HG02885 (cell line): ENCODE data around the gene SLCO4A1.

Source experiments
- ATAC-seq: cut with Tn5 transposase; IDR thresholded peaks from one replicate; pipeline ENCODE4 v1.9.1; 2021; ENCODE audit warnings: mild to moderate bottlenecking; ENCODE audit not compliant: unreplicated experiment, poor library complexity

SLCO4A1 gene

GRCh38 chr20:62636446-62636845 is 5.9 kb upstream of the SLCO4A1 start:
- ATAC-seq = no peak

DNA sequence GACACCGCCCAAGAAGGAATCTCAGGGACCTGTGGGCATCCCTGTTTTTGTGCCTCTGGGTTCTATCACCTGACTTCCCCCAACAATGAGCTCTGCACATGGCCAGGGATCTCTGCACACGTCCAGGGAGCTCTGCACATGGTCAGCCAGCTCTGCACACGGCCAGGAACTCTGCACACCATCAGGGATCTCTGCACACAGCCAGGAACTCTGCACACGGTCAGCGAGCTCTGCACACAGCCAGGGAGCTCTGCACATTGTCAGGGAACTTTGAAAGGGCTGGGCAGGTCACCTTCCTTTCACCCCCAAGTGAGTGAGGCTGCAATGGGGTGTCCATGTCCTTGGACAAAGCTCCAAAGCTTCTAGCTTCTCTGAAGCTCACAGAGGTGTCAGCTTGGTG is 5.2 kb upstream of the SLCO4A1 start:
- ATAC-seq = no peak

DNA sequence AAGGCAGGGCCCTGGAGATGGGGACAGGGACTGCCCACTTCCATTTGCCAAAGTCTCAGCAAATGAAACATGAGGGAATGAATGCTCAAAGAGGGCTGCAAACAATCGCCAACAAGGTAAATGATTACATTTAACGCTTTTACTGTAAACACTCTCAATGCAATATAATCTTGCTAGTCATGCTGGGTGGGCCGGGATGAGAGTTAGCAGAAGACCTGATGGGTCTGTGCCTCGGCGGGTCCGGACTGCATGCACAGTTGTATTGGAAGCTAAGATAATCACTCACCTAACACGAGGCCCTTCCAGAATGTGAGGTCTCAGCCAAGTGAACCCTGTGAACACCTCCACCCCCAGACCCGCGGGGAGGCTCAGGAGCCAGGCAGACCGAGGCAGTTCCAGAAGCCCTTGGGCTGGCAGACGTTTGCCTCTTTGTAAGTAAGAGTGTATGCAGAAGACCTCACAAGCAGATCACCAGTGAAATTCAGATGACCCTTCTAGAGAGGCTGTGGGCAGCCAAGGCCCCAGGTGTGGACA is 4.7 kb upstream of the SLCO4A1 start:
- ATAC-seq = no peak

- ATAC-seq = no peak
Measured at GRCh38 chr20:62638055-62638570, 4.2 kb upstream of the SLCO4A1 start.

DNA sequence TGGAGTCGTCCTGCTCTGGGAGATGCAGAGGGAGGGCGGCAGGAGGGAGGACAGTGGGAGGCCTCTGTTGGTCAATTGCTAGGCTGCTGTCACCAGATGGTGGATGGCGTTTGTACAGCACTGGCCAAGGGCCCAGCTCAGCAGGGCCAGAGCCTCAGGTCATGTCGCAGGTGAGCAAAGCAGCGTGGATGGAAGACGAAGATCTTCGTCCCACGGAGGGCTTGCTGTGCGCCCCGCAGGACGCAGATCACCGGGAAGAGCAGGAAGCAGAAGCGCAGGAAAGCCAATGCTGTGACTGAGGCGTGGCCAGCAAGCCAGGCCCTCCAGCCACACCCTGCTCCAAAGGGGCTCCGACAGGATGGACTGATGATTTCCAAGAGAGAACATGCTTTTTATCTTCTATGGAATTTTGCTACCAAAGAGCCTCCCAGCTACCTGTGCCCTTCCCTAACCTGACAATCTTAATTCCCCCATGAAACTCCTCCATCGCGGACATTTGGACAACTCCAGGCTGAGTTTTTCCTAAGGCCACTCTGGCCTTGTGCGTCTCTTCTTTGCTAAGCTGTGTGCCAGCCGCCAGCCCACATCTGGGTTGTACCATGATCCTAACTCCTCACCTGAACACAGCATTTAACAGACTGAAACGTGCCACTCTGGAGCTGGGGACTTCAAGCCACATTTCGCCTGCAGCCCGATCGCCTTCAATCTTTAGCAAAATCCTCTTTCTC is 3.5 kb upstream of the SLCO4A1 start:
- ATAC-seq = no peak

- ATAC-seq = no peak
Measured at GRCh38 chr20:62639765-62640164, 2.5 kb upstream of the SLCO4A1 start.

- no peak for ATAC-seq
Measured at GRCh38 chr20:62640870-62641269, 1.4 kb upstream of the SLCO4A1 start.

GRCh38 chr20:62641321-62642050 is 817 bp upstream of the SLCO4A1 start:
- ATAC-seq = no peak

DNA sequence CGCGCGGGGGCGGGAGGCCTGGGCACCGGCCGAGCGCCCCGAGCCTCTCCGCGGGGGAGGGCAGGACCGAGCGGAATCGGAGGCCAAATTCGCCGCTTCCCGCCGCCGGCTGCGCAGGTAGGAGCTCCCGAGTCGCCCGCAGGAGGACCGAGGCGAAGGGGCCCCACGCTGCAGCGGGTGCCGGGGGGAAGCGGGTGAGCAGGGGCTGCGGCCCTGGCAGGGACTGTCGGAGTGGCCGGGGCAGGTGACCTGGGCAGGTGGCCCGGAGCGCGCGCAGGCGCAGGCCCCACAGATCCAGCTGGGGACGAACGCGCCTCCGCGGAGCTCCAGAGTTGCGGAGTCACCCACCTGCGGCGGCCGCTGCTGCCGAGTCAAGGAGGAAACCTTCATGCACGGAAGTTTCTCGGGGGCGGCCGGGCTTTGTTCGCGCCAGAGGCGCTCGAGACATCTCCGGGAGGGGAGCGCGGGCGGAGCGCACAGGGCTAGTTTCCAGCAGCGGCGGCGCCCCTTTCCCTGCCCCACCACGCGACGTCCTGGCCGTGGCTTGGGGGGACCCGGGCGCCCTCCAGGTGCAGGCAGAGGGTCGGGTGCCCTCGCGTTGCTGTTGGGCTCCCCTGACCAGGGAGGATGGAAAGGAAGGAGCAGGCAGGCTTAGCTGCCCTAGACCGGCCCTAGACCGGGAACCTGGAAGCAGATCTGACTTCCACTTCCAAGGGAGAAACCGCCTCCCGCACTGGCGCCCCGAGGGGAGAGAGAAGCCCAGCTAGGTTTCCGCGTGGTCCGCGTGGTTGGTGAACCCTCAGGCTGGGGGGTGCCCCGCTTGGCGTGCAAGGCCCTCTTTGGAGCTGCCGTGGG is 590 bp downstream of the SLCO4A1 start:
- ATAC-seq = peak; percentile 21

DNA sequence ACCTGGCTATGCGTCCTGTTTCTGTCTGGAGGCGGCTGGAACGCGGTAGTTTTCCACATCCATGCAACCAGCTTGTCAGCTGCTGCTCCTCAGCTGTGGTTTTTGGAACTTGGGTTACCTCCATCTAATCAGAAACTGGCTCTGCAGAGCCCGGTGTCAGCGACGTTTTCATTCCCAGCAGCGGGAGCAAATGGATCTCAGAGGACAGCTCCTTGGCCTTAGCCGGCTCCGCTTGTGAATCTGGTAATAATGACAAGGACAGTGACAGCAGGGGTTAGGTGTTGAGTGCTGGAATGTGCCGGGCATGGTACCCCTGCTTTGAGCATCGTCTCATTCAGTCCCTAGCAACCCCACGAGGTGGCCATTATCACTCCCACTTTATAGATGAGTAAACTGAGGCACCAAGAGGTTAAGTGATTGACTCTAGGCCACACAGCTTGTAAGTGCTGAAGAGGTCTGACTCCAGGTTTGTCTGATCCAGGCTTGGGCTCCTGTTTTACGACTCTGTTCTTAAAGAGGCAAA is 1.3 kb downstream of the SLCO4A1 start:
- no peak for ATAC-seq

DNA sequence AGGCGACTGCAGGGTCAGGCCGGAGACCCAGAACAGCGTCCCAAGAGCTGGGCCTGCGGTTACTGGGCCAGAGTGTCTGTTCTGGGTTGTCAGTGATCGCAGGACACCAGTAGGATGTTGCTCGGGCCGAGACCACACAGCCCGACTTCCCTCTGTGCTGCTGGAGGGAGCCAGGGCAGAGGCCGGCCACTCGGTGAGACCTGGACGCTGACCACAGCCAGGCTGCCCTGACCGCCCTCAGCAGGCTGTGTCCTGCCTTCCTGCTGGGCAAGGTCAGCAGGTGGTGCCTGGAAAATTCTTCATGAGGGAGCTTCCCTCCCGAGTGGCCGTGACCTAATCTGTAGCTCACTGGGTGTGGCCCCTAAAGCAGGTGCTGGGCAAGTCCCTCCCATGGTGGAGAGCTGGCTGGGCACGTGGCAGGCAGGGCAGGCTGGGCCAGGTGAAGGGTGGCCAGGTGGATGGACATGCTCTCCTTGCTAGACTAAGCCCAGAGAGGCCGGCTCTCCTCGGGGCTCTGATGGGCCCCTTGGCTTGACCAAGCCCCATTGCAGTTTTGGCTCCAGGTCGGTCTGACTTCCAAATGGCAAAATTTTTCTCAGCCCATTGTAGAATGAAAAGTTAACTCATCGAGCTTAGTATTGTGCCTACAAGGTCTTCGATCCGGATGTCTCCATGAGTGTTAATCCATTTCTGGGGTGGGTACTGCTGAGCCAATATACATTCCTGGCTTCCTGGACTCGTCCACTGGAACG is 1.9 kb downstream of the SLCO4A1 start:
- no peak for ATAC-seq

DNA sequence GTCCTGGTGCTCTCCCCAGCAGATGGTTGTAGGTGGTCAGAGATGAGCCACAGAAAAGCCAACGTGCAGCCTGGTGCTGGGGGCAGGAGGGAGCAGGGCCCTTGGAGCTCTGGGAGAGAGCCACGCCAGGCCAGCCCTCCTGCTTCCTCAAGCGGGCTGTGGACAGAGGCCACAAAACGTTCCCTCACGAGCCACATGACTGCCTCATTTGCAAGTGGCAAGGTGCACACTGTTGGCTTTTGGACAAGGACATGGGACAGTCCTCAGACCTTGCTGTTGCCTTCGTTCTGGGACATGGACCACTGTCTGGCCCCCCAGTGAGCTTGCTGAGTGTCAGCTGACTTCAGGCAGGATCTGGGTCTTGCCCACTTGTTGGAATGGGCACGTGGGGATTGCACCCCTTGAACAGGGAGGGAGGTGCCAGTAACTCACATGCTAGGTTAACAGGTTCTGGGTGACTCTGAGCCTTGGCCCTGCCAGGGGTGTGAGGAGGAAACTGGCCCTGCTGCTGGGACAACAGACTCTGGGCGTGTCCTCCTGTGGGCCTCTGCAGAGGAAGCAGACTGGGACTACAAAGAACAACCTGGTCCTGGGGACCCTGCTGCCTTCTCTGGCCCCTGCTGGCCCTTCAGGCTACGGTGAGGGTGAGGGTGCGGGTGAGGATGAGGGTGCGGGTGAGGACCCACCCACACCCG is 2.6 kb downstream of the SLCO4A1 start:
- ATAC-seq = no peak

- no peak for ATAC-seq
Measured at GRCh38 chr20:62645613-62646012, 3.3 kb downstream of the SLCO4A1 start.

GRCh38 chr20:62646851-62647520 is 4.7 kb downstream of the SLCO4A1 start:
- ATAC-seq = no peak

GRCh38 chr20:62647521-62648317 is 5.4 kb downstream of the SLCO4A1 start:
- no peak for ATAC-seq

DNA sequence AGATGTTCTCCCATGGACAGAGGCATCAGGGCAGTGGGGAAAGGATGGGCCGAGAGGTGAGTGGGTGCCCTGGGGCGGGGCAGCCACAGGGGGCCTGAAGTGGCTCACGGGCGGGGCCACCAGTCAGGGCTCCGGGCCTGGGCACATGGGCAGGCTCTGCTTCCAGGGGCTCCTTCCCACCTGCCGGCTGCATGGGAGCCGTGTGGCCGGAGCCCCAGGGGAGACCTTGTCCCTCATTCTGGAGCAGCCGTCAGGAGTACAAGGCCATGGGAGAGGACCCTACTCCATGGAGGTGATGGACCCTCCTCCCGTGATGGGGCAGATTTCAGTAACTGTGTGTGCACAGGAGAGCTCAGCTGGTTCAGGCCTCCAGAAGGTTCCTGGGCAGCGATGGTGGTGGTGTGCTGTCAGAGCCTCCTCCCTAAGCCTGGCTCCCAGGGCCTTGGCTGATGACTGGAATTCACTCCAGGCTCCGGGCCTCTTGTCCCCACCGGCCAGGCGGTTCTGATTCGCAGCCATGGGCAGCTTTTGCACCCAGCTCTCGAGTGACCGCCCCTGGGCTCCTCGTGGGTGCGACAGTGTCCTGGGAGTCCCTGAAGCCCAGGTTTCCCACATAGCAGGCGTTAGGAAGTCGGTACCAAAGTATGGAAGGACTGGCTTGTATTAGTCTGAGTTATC is 6.2 kb downstream of the SLCO4A1 start:
- ATAC-seq = no peak

DNA sequence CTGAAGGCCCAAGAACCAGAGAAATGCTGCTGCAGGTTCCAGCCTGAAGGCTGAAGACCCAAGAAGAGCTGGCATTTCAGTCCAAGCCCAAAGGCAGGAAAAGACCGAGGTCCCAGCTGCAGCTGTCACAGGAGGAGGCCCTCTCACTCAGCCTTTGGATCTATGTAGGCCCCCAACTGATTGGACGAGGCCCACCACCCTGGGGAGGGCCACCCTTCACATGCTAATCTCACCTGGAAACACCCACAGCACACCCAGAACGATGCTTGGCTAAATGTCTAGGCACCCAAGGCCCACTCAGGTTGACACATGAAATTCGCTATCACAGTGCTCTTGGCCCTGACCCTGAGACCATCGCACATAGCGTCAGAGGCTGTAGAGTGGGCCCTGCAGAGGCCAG is 6.8 kb downstream of the SLCO4A1 start:
- no peak for ATAC-seq
